ENCODE results near the gene ZNF385A. TPM values are rescaled to one million over a fixed set of nuclear protein-coding genes. Genes with fewer than 3 reads are reported as not detected.
A peak's percentile ranks its signal among the peaks of the same experiment; 100 is the strongest.

The ZNF385A gene
- total and polyA plus RNA-seq, 8 donors: 1.2 to 35.7 (median 12.4) TPM

DNA sequence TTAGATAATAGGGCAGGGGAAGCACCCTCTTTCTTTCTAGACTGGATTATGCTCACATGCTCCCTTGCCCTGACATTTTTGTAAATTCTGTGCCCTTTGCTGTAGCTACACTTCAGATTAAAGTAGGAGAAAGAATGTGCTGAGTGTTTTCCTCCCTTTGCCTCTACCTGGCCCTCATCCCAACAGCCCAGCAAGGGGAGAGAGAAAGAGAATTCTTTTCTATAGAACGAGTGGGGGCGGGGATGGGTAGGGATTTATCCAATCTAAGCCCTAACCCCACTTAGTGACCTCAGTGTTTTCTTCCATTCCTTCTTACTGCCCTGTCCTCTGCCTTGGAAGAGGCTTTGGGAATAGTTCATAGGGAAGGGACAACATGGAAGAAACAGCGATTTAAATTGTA lies 33.8 kb downstream of the ZNF385A start:
- Histone ChIP-seq H3K4me1 (peaks cover 16 to 40% (median 33%) of the 10 kb centered on the region in 4 donors), H3K9me3 (no peaks in the 10 kb centered on the region), H3K27me3 (no peaks in the 10 kb centered on the region), H3K4me3 (no peak overlapping the region), H3K36me3 (peaks cover 50 to 70% (median 63%) of the 10 kb centered on the region in 4 donors), H3K27ac (peak overlapping the region in 1 of 5 donors; percentile 84)
- intact Hi-C loops (cut with DNase I; ENCODE audit: low total_unique reads): no loop called here
- 51 to 71% (median 62%) methylated on average over 3 of the region's 3 CpGs for WGBS, 5 donors
- TF ChIP-seq, protein P1, sequence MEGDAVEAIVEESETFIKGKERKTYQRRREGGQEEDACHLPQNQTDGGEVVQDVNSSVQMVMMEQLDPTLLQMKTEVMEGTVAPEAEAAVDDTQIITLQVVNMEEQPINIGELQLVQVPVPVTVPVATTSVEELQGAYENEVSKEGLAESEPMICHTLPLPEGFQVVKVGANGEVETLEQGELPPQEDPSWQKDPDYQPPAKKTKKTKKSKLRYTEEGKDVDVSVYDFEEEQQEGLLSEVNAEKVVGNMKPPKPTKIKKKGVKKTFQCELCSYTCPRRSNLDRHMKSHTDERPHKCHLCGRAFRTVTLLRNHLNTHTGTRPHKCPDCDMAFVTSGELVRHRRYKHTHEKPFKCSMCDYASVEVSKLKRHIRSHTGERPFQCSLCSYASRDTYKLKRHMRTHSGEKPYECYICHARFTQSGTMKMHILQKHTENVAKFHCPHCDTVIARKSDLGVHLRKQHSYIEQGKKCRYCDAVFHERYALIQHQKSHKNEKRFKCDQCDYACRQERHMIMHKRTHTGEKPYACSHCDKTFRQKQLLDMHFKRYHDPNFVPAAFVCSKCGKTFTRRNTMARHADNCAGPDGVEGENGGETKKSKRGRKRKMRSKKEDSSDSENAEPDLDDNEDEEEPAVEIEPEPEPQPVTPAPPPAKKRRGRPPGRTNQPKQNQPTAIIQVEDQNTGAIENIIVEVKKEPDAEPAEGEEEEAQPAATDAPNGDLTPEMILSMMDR (IDR thresholded peaks at IDR 0.05): no peak
- no peak for TF ChIP-seq EP300 (IDR thresholded peaks at IDR 0.05)
- no peak for TF ChIP-seq POLR2AphosphoS5 (IDR thresholded peaks at IDR 0.05)
- TF ChIP-seq POLR2A (IDR thresholded peaks at IDR 0.05): no peak
- DNase-seq: peak in 1 of 2 donors; percentile 23

DNA sequence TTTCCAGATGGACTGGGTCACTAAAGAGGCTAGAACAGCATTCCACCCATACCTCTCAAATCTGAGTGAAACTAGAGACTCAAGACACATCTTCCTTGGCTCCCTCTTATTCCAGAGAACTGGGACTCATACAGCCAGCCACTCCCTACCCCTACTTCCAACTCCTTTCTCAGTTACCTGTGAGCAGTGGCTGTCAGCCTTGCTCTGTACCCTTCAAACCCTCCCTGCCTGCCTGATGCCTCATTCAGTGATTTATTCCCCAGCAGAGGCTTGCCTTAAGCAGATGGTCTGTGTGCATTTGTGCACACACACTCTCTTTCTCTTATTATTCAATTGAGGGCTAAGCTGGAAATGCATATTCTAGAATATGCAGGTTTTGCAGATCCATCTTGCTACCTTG lies 34.9 kb downstream of the ZNF385A start:
- Histone ChIP-seq H3K4me1 (peaks cover 16 to 36% (median 32%) of the 10 kb centered on the region in 4 donors), H3K27me3 (no peaks in the 10 kb centered on the region), H3K27ac (no peak overlapping the region), H3K36me3 (peaks cover 61 to 81% (median 74%) of the 10 kb centered on the region in 4 donors), H3K4me3 (no peak overlapping the region), H3K9me3 (no peaks in the 10 kb centered on the region)
- DNase-seq: no peak
- TF ChIP-seq POLR2AphosphoS5 (IDR thresholded peaks at IDR 0.05) (no peak), POLR2A (IDR thresholded peaks at IDR 0.05) (no peak), EP300 (IDR thresholded peaks at IDR 0.05) (no peak)
- TF ChIP-seq, protein P1 (IDR thresholded peaks at IDR 0.05): no peak
- intact Hi-C loops (cut with DNase I; ENCODE audit: low total_unique reads): no loop called here

DNA sequence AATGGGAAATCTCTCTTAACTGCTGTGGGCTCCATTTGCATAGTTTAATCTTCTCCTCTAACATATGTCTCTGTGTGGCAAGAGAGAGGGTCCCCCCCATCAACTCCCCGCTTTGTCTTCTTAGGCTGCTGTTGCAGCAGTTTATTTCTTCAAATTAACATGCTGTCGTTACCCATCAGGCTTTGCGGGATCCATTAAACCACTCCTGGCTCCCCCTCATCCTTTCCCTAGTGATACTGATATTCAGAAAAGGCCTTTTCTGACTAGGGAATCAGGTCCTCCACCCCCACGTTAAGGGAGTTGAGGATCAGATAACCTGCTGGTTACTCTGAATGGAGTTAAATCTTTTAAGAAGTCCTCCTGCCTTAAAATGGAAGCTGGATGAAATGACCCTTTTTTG lies 35.5 kb downstream of the ZNF385A start:
- Histone ChIP-seq H3K4me3 (no peak overlapping the region), H3K9me3 (no peaks in the 10 kb centered on the region), H3K4me1 (peaks cover 16 to 36% (median 31%) of the 10 kb centered on the region in 4 donors), H3K36me3 (peaks cover 67 to 87% (median 80%) of the 10 kb centered on the region in 4 donors), H3K27me3 (no peaks in the 10 kb centered on the region), H3K27ac (no peak overlapping the region)
- no peak for DNase-seq
- 75 to 85% (median 83%) methylated on average over 4 of the region's 4 CpGs for WGBS, 5 donors
- intact Hi-C loops (cut with DNase I; ENCODE audit: low total_unique reads): no loop called here
- TF ChIP-seq POLR2AphosphoS5 (IDR thresholded peaks at IDR 0.05) (no peak), EP300 (IDR thresholded peaks at IDR 0.05) (no peak), POLR2A (IDR thresholded peaks at IDR 0.05) (no peak)
- TF ChIP-seq, protein P1 (IDR thresholded peaks at IDR 0.05): no peak

DNA sequence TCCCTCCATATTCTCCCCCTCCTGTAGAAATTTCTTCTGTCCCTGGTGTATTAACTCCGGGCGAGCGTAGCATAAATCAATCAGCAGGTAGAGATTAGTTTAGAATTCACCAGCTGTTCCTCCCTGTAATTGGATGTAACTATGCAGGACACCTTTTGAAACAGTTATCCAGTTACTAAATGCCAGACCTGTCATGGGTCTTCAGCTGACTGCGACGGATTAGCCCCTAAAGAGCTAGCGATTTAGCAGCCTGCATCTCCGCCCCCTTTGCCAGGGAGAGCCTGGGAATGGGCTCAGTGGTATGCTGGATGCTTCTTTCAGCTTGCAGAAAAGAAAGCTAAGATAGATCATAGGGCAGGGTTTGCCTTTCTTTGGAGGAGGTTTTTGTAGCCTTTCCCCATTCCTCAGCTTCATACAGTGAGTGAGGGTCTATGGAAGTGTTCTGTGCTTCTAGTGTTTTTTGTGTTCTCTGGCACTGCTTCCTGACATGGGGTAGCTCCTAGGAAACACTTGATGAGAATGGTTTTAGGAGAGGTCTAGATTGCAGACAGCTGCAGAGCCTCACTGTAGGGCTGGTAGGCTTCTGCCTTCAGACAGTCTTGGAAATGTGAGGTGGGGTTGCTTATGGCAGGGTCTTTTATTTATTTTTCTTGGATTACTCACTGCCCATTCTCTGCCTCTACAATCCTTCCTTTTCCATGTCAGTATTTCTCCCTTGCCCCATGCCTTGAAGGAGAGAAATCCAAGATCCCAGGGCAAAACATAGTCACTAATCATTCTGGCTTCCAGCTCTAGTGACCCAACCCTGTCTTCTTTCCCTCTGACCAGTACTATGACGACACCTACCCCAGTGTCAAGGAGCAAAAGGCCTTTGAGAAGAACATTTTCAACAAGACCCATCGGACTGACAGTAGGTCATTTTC lies 42.9 kb downstream of the ZNF385A start:
- Histone ChIP-seq H3K27ac (no peak overlapping the region), H3K36me3 (peaks cover 52 to 64% (median 61%) of the 10 kb centered on the region in 4 donors)
- WGBS, 5 donors: 81 to 91% (median 89%) methylated on average over 9 of the region's 9 CpGs

More for the DNA sequence above, 42.9 kb downstream of the ZNF385A start:
- no peak for DNase-seq
- no peaks in the 10 kb centered on the region for H3K9me3 ChIP-seq
- H3K4me1 ChIP-seq: peaks cover 15 to 46% (median 34%) of the 10 kb centered on the region in 4 donors
- intact Hi-C loops (cut with DNase I; ENCODE audit: low total_unique reads): no loop called here
- TF ChIP-seq POLR2A (IDR thresholded peaks at IDR 0.05) (no peak), EP300 (IDR thresholded peaks at IDR 0.05) (no peak), POLR2AphosphoS5 (IDR thresholded peaks at IDR 0.05) (no peak)
- TF ChIP-seq, protein P1 (IDR thresholded peaks at IDR 0.05): no peak
- no peak overlapping the region for H3K4me3 ChIP-seq
- no peaks in the 10 kb centered on the region for H3K27me3 ChIP-seq
